HG02885 (cell line): ENCODE data around the gene GNG4.

Experiments used
- ATAC-seq: cut with Tn5 transposase; IDR thresholded peaks from one replicate; pipeline ENCODE4 v1.9.1; 2021; ENCODE audit warnings: mild to moderate bottlenecking; ENCODE audit not compliant: unreplicated experiment, poor library complexity

GNG4 gene

DNA sequence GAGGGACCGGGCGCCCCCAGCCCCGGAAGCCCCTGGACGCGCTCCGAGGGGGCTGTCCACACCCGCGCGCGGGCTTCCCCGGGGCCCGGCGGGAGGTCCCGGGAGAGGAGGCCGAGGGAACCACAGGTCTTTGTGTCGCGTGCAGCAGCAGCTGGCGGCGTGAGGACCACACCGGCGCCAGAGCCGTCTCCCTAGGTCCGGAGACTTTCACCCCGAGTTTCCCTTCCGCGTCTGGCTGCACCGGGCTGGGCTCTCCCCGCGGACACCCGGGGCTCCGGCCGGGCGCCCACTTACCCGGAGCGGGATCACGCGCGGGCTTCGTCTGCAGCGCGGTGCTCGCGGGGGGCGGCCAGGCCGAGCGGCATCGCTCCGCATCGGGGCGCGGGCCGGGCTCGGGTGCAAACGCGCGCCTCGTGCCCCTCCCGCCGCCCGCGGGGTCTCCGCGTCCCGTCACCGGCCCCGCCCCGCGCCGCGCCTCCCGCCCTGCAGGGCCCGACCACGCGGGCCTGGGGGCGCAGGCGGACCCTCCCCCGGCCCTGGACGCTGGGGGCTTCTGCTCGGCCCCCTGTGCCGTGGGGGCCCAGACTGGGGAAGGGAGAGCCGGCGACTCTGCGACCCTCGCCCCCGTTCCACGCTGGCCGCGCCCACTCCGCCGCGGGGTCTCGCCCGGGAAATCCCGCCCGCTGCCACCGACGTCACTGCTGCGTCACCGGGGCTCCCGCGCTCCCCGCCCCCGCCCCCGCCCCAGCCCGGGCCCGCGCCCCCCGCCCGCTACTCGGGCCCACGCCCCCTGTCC, at the start of gene GNG4:
GNG4 (minus strand) TSS at position 417 of the 796 bp plus-strand sequence. CDS start 65,946 bp downstream, outside the sequence.
- ATAC-seq: peak; percentile 57

DNA sequence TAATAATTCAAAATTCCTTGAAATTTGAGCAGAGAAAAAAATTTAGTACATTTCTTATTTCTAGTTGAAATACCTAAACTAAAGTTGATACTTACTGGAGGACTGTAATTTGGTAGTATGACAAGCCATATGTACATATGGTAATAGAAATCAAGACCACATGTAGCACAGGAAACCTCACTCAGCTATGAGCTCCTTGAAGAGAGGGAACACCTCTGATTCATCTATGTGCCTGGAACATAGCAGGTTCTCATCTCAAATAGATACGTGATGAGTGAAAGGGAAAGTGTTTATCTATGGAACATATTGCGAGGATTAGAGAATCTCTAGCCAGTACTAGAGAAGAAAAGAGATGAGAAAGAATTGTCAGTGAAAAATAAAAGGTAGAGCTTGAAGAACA, 47.9 kb upstream of the GNG4 start:
- no peak for ATAC-seq

- ATAC-seq: no peak
Measured at GRCh38 chr1:235689356-235689755, 39.8 kb upstream of the GNG4 start.

DNA sequence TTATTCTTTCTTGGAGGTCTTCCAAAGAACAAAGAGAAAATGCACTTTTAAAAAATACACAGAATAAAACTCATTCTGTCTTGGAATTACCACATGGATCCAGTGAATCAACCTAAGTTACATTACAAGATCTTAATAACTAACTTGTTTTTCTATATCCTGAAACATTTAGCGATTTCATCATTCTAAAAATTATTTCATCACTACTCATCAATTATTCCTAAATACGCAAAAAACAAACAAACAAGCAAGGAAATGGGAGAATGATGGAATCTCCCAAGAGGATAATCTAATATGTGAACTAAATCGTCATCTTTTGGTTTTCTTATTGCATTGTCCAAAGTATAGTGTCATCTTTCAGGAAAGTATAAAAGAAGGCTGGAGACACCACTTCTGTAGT, 38.5 kb upstream of the GNG4 start:
- ATAC-seq: no peak

- ATAC-seq: no peak
Measured at GRCh38 chr1:235683653-235684052, 34.1 kb upstream of the GNG4 start.

DNA sequence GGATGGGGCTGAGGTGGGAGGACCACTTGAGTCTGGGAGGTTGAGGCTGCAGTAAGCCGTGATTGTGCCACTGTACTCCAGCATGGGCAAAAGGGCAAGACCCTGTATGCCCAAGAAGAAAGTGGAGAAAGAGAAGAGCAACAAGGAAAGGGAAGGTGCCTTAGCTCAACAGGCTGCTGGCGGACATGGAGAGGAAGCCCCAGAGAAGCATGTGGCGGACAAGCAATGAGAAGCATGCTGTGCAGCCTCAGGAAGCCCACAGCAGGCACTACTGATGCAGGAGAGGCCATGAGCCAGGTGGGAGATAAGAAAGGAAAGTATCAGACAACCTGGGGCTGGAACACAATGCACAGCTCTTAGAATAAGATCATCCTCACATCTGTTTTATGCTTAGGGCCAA, 32.6 kb upstream of the GNG4 start:
- ATAC-seq: no peak

DNA sequence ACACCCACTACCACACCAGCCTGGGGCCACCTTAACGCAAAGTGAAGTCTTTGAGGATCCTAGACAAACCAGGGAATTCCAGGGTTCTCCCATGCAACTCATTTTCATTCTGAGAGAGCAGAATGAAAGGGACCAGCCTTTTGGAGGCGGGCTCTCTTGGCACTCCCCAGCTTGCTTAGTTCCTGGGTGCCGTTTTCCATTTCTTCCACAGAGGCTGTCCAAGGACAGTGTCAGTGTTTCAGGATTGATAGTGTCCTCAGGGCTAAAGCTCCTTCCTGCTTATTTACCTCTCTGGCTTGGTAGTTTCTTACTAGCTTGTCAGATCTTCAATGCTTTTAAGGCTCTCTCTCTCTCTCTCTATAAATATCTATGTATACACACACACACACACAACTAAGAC, 30.1 kb upstream of the GNG4 start:
- ATAC-seq: no peak

DNA sequence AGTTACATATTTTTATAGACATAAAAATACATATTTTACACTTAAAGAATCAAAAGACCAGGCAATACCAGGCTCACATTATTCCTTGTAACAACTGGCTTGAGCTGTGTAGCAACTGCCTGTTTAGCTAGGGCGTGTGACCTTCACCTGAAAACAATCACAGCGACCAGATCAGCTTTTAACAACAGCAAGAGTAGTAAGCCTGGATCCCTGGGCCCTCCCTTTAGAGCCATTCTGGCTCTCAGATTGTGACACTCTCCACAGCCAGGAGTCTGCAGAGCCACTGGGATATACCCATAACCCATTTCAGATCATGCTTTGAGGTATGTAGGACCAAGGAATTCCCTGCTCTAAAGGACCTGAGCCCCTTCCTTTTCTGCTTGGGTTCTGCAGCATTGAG, 29.4 kb upstream of the GNG4 start:
- ATAC-seq: no peak

- no peak for ATAC-seq
Measured at GRCh38 chr1:235675152-235675890, 25.7 kb upstream of the GNG4 start.

GRCh38 chr1:235673981-235674380, 24.4 kb upstream of the GNG4 start:
- ATAC-seq: no peak

DNA sequence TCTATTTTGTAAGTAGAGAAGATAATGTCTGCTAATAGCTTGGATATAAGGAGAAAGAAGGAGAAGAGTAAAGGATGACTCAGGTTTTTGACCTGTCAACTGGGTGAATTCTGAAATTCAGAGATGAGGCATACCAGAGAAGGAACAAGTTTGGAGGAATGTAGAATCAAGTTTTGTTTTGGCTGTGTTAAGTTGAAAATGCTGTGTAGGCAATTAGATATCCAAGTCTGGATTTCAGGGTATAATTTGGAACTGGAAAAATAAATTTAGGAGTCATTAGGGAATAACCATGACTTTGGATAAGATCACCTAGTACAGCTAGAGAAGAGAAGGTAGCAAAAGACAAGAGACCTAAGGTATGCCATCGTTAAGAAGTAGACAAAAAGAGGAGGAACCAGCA, 22.4 kb upstream of the GNG4 start:
- ATAC-seq: no peak

DNA sequence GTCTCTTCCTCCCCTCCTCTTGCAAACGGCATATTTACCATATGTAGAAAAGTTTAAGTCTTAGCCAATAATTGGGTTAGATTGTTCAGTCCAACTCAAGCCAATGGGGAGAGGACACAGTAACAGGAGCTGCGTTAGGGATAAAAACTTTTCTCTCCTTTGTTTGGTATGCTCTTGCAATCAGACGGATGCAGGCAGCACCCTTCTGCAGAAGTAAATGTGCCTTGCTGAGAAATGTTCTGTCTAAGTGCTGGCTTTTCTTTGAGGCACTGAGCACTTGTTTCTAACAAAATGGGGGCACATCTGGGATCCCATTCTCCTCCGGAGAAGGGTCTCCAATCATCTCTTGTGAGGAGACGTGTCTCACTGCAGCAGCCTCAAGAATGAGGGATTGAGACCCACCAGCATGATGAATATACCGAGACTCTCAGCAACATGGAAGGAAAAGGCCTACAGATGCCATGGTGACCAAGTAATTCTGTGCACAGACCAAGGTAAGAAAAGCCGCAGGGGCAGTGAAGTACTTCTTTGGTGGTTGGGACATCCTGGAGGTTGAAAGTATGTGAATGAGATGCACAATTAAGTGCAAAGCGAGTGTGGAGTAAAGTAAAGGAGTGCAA, 20.7 kb upstream of the GNG4 start:
- ATAC-seq: no peak

- ATAC-seq: no peak
Measured at GRCh38 chr1:235669277-235669676, 19.7 kb upstream of the GNG4 start.

- ATAC-seq: no peak
Measured at GRCh38 chr1:235663628-235664027, 14.0 kb upstream of the GNG4 start.

DNA sequence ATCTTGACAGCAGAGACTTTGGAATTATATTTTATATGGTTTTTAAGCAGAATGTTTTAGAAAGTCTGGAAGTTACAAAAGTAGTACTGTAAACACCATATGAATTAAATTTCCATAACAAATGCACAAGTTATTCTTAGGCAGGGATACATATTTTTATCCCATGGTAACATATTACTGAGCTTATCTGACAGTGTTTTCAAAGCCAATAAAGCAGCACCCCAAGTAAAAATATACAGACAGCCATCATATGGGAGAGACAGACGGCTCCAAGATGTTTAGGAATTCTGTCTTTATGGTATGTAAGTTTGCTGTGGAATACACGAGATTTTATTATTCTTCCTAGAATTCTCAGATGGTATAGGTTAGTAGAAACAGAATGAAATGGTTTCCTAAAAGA, 12.0 kb upstream of the GNG4 start:
- ATAC-seq: no peak

DNA sequence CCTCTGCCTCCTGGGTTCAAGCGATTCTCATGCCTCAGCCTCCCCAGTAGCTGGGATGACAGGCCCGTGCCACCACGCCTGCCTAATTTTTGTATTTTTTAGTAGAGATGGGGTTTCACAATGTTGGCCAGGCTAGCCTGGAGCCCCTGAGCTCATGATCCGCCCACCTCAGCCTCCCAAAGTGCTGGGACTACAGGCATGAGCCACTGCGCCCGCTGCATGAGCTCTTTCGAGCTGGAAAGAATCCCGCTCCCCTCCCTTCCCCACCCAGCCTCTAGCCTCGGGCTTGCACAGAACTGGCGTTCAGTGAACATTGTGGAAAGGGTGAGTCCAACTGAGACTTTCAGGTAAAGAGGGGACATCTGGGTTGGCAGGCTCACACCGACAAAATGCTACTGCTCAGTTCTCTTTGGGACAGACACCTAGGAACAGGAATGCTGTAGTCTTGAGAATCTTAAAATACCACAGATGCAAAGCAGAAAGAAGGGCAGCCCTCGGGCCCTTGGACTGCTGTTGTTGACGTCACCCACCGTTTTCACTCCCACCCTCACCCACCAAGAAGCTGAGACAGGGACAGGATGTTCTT, 9.7 kb upstream of the GNG4 start:
- no peak for ATAC-seq

GRCh38 chr1:235657747-235658526, 8.4 kb upstream of the GNG4 start:
- ATAC-seq: no peak

- no peak for ATAC-seq
Measured at GRCh38 chr1:235657269-235657668, 7.7 kb upstream of the GNG4 start.

DNA sequence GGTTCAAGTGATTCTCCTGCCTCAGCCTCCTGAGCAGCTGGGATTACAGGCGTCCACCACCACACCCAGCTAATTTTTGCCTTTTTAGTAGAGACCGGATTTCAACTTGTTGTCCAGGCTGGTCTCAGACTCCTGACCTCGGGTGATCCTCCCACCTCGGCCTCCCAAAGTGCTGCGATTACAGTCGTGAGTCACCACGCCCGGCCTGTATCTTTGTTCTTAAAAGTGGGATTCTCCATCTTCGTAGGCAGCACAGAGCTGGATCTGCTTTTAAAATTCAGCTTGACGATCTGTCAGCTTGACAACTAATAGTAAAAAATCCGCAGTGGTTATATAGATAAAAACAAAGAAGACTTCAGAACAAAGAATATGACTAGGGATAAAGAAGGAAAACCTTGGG, 2.8 kb upstream of the GNG4 start:
- ATAC-seq: no peak

GRCh38 chr1:235651170-235651806, 1.7 kb upstream of the GNG4 start:
- ATAC-seq: no peak
